Measurements from ENCODE around the gene BRDT.

The BRDT gene

DNA sequence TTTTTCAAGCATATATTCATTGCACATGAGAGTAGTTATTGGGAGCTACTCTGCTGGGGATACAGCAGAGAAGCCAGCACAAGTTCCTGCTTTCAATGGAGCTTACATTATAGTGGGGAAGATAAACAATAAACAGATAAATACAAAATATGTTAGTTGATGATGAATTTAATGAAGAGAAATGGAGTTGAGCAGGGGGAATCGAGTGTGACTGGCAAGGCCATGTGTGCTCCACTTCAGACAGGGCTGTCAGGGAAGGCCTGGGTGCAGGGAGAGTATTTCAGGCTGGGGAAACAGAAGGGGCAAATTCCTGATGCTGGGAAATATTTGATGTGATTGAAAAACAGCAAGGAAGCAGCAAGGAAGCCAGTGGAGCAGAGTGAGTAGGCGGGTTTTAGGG lies 21.2 kb upstream of the BRDT start:
- Histone ChIP-seq H3K27ac (ENCODE audit: low read depth, low read length) (no peak overlapping the region), H3K4me3 (ENCODE audit: low read depth in 1 of 2, low read length in 2 of 2) (no peak overlapping the region), H3K9ac (ENCODE audit: low read depth in 1 of 2, low read length in 2 of 2) (no peak overlapping the region), H3K9me3 (ENCODE audit: control insufficient read depth in 1 of 2, low read length in 2 of 2) (no peaks in the 10 kb centered on the region), H3K4me1 (ENCODE audit: control insufficient read depth in 1 of 2, insufficient read depth in 2 of 2, low read length in 2 of 2) (no peaks in the 10 kb centered on the region), H3K36me3 (ENCODE audit: control insufficient read depth in 1 of 2, insufficient read depth in 2 of 2, low read length in 2 of 2) (no peaks in the 10 kb centered on the region), H3K27me3 (ENCODE audit: control insufficient read depth in 1 of 2, insufficient read depth in 2 of 2, low read length in 2 of 2) (no peaks in the 10 kb centered on the region)

DNA sequence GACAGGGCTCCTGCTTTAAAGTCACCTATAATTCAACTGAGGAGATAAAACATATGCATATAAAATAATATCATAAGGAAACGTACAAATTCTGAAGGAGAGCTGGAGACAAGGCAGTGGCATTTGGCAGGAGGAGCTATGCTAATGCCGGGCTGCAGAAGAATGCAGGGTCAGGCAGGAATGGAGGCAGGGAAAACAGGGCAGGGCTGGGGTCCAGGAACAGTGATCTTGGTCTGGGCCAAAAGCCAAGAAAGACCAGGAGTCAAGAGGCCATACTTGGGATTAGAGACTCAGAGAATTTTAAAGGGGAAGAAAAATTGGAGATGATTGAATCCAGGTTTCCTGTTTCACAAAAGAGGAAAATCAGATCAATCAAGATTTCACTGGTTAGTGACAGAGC lies 20.0 kb upstream of the BRDT start:
- Histone ChIP-seq H3K9ac (ENCODE audit: low read depth in 1 of 2, low read length in 2 of 2) (no peak overlapping the region), H3K36me3 (ENCODE audit: control insufficient read depth in 1 of 2, insufficient read depth in 2 of 2, low read length in 2 of 2) (no peaks in the 10 kb centered on the region), H3K27ac (ENCODE audit: low read depth, low read length) (no peak overlapping the region), H3K4me3 (ENCODE audit: low read depth in 1 of 2, low read length in 2 of 2) (no peak overlapping the region), H3K4me1 (ENCODE audit: control insufficient read depth in 1 of 2, insufficient read depth in 2 of 2, low read length in 2 of 2) (no peaks in the 10 kb centered on the region), H3K27me3 (ENCODE audit: control insufficient read depth in 1 of 2, insufficient read depth in 2 of 2, low read length in 2 of 2) (no peaks in the 10 kb centered on the region), H3K9me3 (ENCODE audit: control insufficient read depth in 1 of 2, low read length in 2 of 2) (no peaks in the 10 kb centered on the region)

DNA sequence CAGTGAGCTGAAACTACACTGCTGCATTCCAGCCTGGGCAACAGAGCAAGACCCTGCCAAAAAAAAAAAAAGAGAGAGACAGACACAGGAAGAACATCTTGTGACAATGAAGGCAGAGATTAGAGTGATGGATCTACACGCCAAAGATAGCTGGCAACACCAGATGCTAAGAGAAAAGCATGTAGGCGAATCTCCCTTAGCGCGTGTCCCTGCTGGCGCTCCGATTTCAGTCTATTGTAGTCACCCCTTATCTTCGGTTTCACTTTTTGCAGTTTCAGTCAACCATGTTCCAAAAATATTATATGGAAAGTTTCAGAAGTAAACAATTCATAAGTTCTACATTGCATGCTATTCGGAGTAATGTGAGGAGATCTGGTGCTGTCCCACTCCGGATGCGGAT lies 11.6 kb upstream of the BRDT start:
- Histone ChIP-seq H3K4me3 (ENCODE audit: low read depth in 1 of 2, low read length in 2 of 2) (no peak overlapping the region), H3K27me3 (ENCODE audit: control insufficient read depth in 1 of 2, insufficient read depth in 2 of 2, low read length in 2 of 2) (no peaks in the 10 kb centered on the region), H3K36me3 (ENCODE audit: control insufficient read depth in 1 of 2, insufficient read depth in 2 of 2, low read length in 2 of 2) (no peaks in the 10 kb centered on the region), H3K4me1 (ENCODE audit: control insufficient read depth in 1 of 2, insufficient read depth in 2 of 2, low read length in 2 of 2) (no peaks in the 10 kb centered on the region), H3K27ac (ENCODE audit: low read depth, low read length) (no peak overlapping the region), H3K9ac (ENCODE audit: low read depth in 1 of 2, low read length in 2 of 2) (no peak overlapping the region), H3K9me3 (ENCODE audit: control insufficient read depth in 1 of 2, low read length in 2 of 2) (no peaks in the 10 kb centered on the region)

DNA sequence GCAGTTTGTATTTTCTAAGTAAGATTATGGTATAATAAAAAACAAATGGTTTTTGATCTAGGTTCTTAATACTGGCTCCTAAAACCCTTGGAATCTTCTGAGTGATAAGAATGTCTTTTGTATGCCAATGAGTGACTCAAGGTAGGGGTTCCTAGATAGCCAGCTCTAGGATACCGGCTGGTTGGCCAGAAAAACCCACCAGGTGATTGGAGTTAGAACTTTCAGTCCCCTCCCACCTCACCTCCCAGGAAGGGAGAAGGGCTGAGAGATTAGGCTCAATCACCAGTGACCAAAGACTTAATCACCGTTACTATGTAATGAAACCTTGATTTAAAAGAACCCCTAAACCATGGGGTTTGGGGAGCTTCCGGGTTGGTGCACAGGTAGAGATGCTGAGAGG lies 8.7 kb upstream of the BRDT start:
- H3K27ac ChIP-seq (ENCODE audit: low read depth, low read length), result no peak overlapping the region
- no peaks in the 10 kb centered on the region for H3K4me1 ChIP-seq (ENCODE audit: control insufficient read depth in 1 of 2, insufficient read depth in 2 of 2, low read length in 2 of 2)
- H3K36me3 ChIP-seq (ENCODE audit: control insufficient read depth in 1 of 2, insufficient read depth in 2 of 2, low read length in 2 of 2), result no peaks in the 10 kb centered on the region
- H3K9me3 ChIP-seq (ENCODE audit: control insufficient read depth in 1 of 2, low read length in 2 of 2), result no peaks in the 10 kb centered on the region
- H3K27me3 ChIP-seq (ENCODE audit: control insufficient read depth in 1 of 2, insufficient read depth in 2 of 2, low read length in 2 of 2), result no peaks in the 10 kb centered on the region
- H3K9ac ChIP-seq (ENCODE audit: low read depth in 1 of 2, low read length in 2 of 2), result no peak overlapping the region
- no peak overlapping the region for H3K4me3 ChIP-seq (ENCODE audit: low read depth in 1 of 2, low read length in 2 of 2)

DNA sequence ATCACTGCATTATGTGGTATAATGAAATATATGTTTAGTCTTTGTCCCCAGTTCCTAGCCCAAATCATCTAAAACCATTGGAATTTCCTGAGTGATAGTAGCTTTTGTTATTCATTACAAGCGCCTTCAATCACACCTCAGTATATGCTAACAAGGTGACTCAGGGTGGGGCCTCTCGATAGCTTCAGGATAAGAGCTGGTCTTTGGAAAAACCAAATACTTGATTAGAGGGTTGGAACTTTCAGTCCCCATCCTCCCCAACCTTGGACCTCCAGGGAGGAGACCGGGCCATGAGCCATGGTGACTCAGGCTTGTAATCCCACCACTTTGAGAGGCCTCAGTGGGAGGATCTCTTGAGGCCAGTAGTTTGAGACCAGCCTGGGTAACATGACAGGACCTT lies 5.1 kb upstream of the BRDT start:
- H3K27me3 ChIP-seq (ENCODE audit: control insufficient read depth in 1 of 2, insufficient read depth in 2 of 2, low read length in 2 of 2), result no peaks in the 10 kb centered on the region
- no peaks in the 10 kb centered on the region for H3K4me1 ChIP-seq (ENCODE audit: control insufficient read depth in 1 of 2, insufficient read depth in 2 of 2, low read length in 2 of 2)

DNA sequence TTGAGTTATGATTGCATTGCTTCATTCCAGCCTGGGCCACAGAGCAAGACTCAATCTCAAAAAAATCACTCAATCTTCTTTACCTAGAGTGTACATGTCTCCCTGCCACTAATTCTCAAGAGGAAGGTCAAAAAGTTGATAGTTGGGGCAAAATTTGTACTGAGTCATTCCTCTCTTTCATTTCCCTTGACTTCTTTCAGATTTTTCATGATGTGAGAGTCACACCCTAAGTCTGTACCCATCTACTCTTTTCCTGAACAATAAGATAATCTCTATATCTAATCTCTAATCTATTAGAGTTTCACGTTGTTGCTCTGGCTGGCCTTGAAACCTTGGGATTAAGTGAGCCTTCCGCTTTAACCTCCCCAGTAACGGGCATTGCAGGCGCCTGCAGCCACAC lies 1.1 kb upstream of the BRDT start:
- Histone ChIP-seq H3K4me3 (ENCODE audit: low read depth in 1 of 2, low read length in 2 of 2) (no peak overlapping the region), H3K9ac (ENCODE audit: low read depth in 1 of 2, low read length in 2 of 2) (no peak overlapping the region), H3K36me3 (ENCODE audit: control insufficient read depth in 1 of 2, insufficient read depth in 2 of 2, low read length in 2 of 2) (no peaks in the 10 kb centered on the region), H3K4me1 (ENCODE audit: control insufficient read depth in 1 of 2, insufficient read depth in 2 of 2, low read length in 2 of 2) (no peaks in the 10 kb centered on the region), H3K27me3 (ENCODE audit: control insufficient read depth in 1 of 2, insufficient read depth in 2 of 2, low read length in 2 of 2) (no peaks in the 10 kb centered on the region), H3K27ac (ENCODE audit: low read depth, low read length) (no peak overlapping the region), H3K9me3 (ENCODE audit: control insufficient read depth in 1 of 2, low read length in 2 of 2) (no peaks in the 10 kb centered on the region)

More for the DNA sequence above, 5.1 kb upstream of the BRDT start:
- H3K27ac ChIP-seq (ENCODE audit: low read depth, low read length), result no peak overlapping the region
- no peak overlapping the region for H3K4me3 ChIP-seq (ENCODE audit: low read depth in 1 of 2, low read length in 2 of 2)
- no peaks in the 10 kb centered on the region for H3K9me3 ChIP-seq (ENCODE audit: control insufficient read depth in 1 of 2, low read length in 2 of 2)
- H3K9ac ChIP-seq (ENCODE audit: low read depth in 1 of 2, low read length in 2 of 2), result no peak overlapping the region
- H3K36me3 ChIP-seq (ENCODE audit: control insufficient read depth in 1 of 2, insufficient read depth in 2 of 2, low read length in 2 of 2), result no peaks in the 10 kb centered on the region

DNA sequence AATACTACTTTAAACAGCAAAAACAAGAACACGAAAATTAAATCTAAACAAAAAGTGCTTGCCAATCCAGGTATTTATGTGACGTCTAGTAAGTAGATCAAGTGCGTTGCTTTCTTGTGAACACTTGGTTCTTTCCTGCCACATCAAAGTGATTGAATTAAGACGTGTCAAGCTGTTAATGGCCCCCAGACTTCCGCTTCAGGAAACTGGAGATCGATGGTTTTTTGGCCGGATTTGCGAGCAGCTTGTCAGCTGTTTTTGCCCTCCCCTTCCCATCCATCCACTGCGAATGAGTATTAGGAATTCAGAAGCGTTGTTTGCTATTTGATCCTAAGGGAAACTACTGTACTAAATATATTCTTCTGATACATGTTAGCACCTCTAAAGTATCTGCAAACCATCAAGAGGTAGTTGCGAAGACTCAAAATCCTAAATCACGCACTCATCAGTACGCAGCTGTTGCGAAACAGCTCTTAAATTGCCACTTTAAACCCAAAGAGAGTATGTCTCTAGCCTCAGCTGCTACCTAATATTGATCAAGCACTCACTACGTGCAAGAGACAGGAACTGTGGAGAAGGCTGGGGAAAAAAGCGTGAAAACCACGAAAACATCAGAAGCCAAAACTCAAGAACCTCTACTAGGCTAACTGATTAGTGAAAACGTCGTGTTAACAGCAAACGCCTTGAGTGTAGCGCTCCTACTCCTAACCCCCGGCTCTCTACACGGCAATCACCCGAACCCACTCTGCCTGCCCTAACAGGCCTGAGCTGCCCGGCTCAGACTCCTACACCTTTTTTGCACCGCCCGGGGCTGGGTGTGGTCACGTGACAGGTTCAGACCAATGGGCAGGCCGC lies 473 bp upstream of the BRDT start:
- H3K36me3 ChIP-seq (ENCODE audit: control insufficient read depth in 1 of 2, insufficient read depth in 2 of 2, low read length in 2 of 2), result no peaks in the 10 kb centered on the region
- H3K9me3 ChIP-seq (ENCODE audit: control insufficient read depth in 1 of 2, low read length in 2 of 2), result no peaks in the 10 kb centered on the region
- no peaks in the 10 kb centered on the region for H3K4me1 ChIP-seq (ENCODE audit: control insufficient read depth in 1 of 2, insufficient read depth in 2 of 2, low read length in 2 of 2)
- no peak overlapping the region for H3K9ac ChIP-seq (ENCODE audit: low read depth in 1 of 2, low read length in 2 of 2)
- no peak overlapping the region for H3K4me3 ChIP-seq (ENCODE audit: low read depth in 1 of 2, low read length in 2 of 2)
- no peaks in the 10 kb centered on the region for H3K27me3 ChIP-seq (ENCODE audit: control insufficient read depth in 1 of 2, insufficient read depth in 2 of 2, low read length in 2 of 2)
- H3K27ac ChIP-seq (ENCODE audit: low read depth, low read length), result no peak overlapping the region

DNA sequence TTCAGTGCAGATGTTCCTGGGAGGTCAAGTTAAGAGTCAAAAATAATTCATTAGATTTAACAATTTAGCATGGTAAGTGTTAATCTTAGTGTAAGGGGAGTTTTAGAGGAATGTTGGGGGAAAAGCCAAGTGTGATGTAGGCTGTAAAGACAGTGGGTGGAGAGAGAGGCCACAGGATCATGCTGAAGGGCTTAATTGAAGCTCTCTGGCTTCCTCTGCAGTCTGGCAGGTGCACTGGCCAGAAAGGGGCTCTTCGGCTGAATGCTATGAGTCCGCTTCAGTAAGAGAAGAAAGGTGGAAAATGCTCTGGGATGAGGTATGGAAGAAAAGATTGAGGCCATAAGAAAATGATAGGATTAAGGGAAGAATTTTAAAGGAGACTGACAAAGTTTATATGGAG lies 3.0 kb downstream of the BRDT start:
- H3K36me3 ChIP-seq (ENCODE audit: control insufficient read depth in 1 of 2, insufficient read depth in 2 of 2, low read length in 2 of 2), result no peaks in the 10 kb centered on the region
- H3K4me3 ChIP-seq (ENCODE audit: low read depth in 1 of 2, low read length in 2 of 2), result no peak overlapping the region
- H3K9ac ChIP-seq (ENCODE audit: low read depth in 1 of 2, low read length in 2 of 2), result no peak overlapping the region
- no peaks in the 10 kb centered on the region for H3K4me1 ChIP-seq (ENCODE audit: control insufficient read depth in 1 of 2, insufficient read depth in 2 of 2, low read length in 2 of 2)
- H3K27ac ChIP-seq (ENCODE audit: low read depth, low read length), result no peak overlapping the region
- no peaks in the 10 kb centered on the region for H3K9me3 ChIP-seq (ENCODE audit: control insufficient read depth in 1 of 2, low read length in 2 of 2)
- H3K27me3 ChIP-seq (ENCODE audit: control insufficient read depth in 1 of 2, insufficient read depth in 2 of 2, low read length in 2 of 2), result no peaks in the 10 kb centered on the region

DNA sequence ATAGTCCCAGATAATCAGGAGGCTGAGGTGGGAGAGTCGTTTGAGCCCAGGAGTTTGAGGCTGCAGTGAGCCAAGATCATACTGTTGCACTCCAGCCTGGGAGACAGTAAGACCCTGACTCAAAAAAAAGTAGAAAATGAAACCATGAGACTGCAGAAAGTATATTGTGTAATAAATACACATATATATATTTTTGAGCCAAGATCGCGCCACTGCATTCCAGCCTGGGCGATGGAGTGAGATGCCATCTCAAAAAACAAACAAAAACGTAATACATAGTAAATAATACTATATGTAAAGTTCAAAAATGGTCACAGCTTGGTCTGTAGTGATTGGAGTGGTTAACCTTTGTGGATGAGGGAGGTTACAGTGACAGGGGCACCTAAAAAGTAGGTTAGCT lies 9.7 kb downstream of the BRDT start:
- Histone ChIP-seq H3K4me1 (ENCODE audit: control insufficient read depth in 1 of 2, insufficient read depth in 2 of 2, low read length in 2 of 2) (no peaks in the 10 kb centered on the region), H3K27me3 (ENCODE audit: control insufficient read depth in 1 of 2, insufficient read depth in 2 of 2, low read length in 2 of 2) (no peaks in the 10 kb centered on the region), H3K9ac (ENCODE audit: low read depth in 1 of 2, low read length in 2 of 2) (no peak overlapping the region), H3K9me3 (ENCODE audit: control insufficient read depth in 1 of 2, low read length in 2 of 2) (no peaks in the 10 kb centered on the region), H3K27ac (ENCODE audit: low read depth, low read length) (no peak overlapping the region), H3K4me3 (ENCODE audit: low read depth in 1 of 2, low read length in 2 of 2) (no peak overlapping the region), H3K36me3 (ENCODE audit: control insufficient read depth in 1 of 2, insufficient read depth in 2 of 2, low read length in 2 of 2) (no peaks in the 10 kb centered on the region)

DNA sequence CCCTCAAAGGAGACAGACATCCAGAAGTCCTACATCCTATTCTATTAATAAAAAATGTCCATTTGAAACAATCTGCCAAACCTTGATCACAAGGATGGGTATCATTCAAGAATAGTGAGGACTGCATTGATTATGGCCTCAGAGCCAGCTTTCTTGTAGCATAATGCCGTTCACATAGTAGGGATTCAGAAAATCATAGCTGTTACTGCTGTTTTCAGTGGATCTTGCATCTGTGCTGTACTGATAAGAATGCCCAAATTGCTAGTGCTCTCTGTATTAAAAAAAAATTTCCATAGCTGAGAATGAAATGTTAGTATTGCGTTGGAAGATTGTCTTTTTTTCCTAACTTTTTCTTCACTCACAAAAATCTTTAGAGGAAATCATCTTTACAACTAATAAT lies 19.1 kb downstream of the BRDT start:
- Histone ChIP-seq H3K9ac (ENCODE audit: low read depth in 1 of 2, low read length in 2 of 2) (no peak overlapping the region), H3K36me3 (ENCODE audit: control insufficient read depth in 1 of 2, insufficient read depth in 2 of 2, low read length in 2 of 2) (no peaks in the 10 kb centered on the region), H3K4me1 (ENCODE audit: control insufficient read depth in 1 of 2, insufficient read depth in 2 of 2, low read length in 2 of 2) (no peaks in the 10 kb centered on the region), H3K4me3 (ENCODE audit: low read depth in 1 of 2, low read length in 2 of 2) (no peak overlapping the region), H3K9me3 (ENCODE audit: control insufficient read depth in 1 of 2, low read length in 2 of 2) (no peaks in the 10 kb centered on the region), H3K27me3 (ENCODE audit: control insufficient read depth in 1 of 2, insufficient read depth in 2 of 2, low read length in 2 of 2) (no peaks in the 10 kb centered on the region), H3K27ac (ENCODE audit: low read depth, low read length) (no peak overlapping the region)
